Suprapubic skin (tissue), 3 donors: ENCODE data around the gene OXCT1.

Experiments used
- POLR2A ChIP-seq, 2 donors: fragments of 450-650 bp; IDR thresholded peaks; one replicate each; pipeline ENCODE4 v1.6.1; 2017; ENCODE audit warnings: antibody characterized with exemption in 2 of 2, mild to moderate bottlenecking in 2 of 2, moderate library complexity in 2 of 2
- TF ChIP-seq, protein P1 (sequence below), 2 donors: fragments of 200-600 bp in 1 of 2; fragments of 450-650 bp in 1 of 2; sonication (generic) in 1 of 2; IDR thresholded peaks; one replicate each; pipeline ENCODE4 v1.5.1; 2016 to 2019; ENCODE audit warnings: antibody characterized with exemption in 2 of 2, mild to moderate bottlenecking in 1 of 2, moderate library complexity in 1 of 2

DNA sequence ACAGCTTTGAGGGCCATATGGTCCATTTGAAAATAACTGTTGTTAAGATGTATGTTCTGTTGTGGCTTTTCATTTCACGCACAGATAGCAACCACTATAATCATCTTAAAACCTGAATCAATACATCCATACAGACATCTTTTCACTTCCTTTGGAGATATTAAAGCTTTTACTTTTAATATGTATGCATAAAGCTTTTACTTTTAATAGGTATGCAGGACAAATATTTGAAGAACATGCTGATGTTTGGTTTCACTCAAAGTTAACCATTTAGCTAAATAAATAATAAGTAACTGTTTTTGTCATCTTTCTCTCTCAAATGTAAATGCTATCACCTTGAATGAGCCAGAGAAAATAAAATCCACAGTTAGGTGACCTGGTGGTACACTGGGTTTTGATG lies 108.6 kb downstream of the OXCT1 start:
- no peak for TF ChIP-seq POLR2A (IDR thresholded peaks at IDR 0.05)
- TF ChIP-seq, protein P1, sequence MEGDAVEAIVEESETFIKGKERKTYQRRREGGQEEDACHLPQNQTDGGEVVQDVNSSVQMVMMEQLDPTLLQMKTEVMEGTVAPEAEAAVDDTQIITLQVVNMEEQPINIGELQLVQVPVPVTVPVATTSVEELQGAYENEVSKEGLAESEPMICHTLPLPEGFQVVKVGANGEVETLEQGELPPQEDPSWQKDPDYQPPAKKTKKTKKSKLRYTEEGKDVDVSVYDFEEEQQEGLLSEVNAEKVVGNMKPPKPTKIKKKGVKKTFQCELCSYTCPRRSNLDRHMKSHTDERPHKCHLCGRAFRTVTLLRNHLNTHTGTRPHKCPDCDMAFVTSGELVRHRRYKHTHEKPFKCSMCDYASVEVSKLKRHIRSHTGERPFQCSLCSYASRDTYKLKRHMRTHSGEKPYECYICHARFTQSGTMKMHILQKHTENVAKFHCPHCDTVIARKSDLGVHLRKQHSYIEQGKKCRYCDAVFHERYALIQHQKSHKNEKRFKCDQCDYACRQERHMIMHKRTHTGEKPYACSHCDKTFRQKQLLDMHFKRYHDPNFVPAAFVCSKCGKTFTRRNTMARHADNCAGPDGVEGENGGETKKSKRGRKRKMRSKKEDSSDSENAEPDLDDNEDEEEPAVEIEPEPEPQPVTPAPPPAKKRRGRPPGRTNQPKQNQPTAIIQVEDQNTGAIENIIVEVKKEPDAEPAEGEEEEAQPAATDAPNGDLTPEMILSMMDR (IDR thresholded peaks at IDR 0.05), result no peak
